Smooth muscle cell (in vitro differentiated cells): ENCODE measurements around the gene ITPR2. TPM values are rescaled to one million over a fixed set of nuclear protein-coding genes. Genes with fewer than 3 reads are reported as not detected.

Experiments
- DNase-seq: peaks from one replicate; lab custom pipeline; 2025; ENCODE audit not compliant: unreplicated experiment; lab: John Stamatoyannopoulos, UW
- H2AFZ ChIP-seq: fragments of 200-600 bp; sonication (generic); 2 replicates; pipeline ENCODE4 v1.6.0; 2016; ENCODE audit warnings: antibody characterized with exemption, low read depth, mild to moderate bottlenecking
- H3F3A ChIP-seq: fragments of 200-600 bp; sonication (generic); 2 replicates; pipeline ENCODE4 v1.6.0; 2017; ENCODE audit warnings: antibody characterized with exemption, low read depth
- H3K27ac ChIP-seq: fragments of 200-600 bp; sonication (generic); 2 replicates; pipeline ENCODE4 v1.5.1; 2016; ENCODE audit warnings: low read depth, mild to moderate bottlenecking
- H3K27me3 ChIP-seq: fragments of 200-600 bp; sonication (generic); 2 replicates; pipeline ENCODE4 v1.6.1; 2016; ENCODE audit warnings: low read depth, mild to moderate bottlenecking
- H3K36me3 ChIP-seq: fragments of 200-600 bp; sonication (generic); 2 replicates; pipeline ENCODE4 v1.5.1; 2016; ENCODE audit warnings: low read depth
- H3K4me1 ChIP-seq: fragments of 200-600 bp; sonication (generic); 2 replicates; pipeline ENCODE4 v1.5.1; 2016; ENCODE audit warnings: low read depth
- H3K4me2 ChIP-seq: fragments of 200-600 bp; sonication (generic); 2 replicates; pipeline ENCODE4 v1.6.0; 2016; ENCODE audit warnings: mild to moderate bottlenecking
- H3K4me3 ChIP-seq: fragments of 200-600 bp; sonication (generic); 2 replicates; pipeline ENCODE4 v1.5.1; 2016; ENCODE audit warnings: mild to moderate bottlenecking
- H3K79me2 ChIP-seq: fragments of 200-600 bp; sonication (generic); 2 replicates; pipeline ENCODE4 v1.6.0; 2016; ENCODE audit warnings: low read depth, mild to moderate bottlenecking
- H3K9ac ChIP-seq: fragments of 200-600 bp; sonication (generic); 2 replicates; pipeline ENCODE4 v1.6.0; 2016; ENCODE audit warnings: low read depth
- H3K9me3 ChIP-seq: fragments of 200-600 bp; sonication (generic); replicated peaks from 2 replicates; pipeline ENCODE4 v1.5.1; 2016; ENCODE audit warnings: low read depth
- H4K20me1 ChIP-seq: fragments of 200-600 bp; sonication (generic); 2 replicates; pipeline ENCODE4 v1.6.0; 2016; ENCODE audit warnings: low read depth
- WGBS: methylation state at CpG from one replicate; pipeline ENCODE4 v1.1.7; 2016; ENCODE audit warnings: low lambda C conversion rate; 5-methylcytosine and 5-hydroxymethylcytosine counted together
- polyA plus RNA-seq: library from polyadenylated mRNA; unstranded; fragments of >200 nt; fragmentation: Nextera tagmentation; extraction: Ambion mirVana; gene quantifications from 2 replicates; pipeline ENCODE4 v1.2.1, GENCODE V29; 2016
- total RNA-seq: library from RNA; depleted of rRNA; stranded (reverse); fragments of >200 nt; gene quantifications from 2 replicates; pipeline ENCODE4 v1.2.3, GENCODE V29; 2014
- TF ChIP-seq, protein P1 (sequence below): fragments of 200-600 bp; sonication (generic); IDR thresholded peaks from 2 replicates; pipeline ENCODE4 v1.5.1; 2017; ENCODE audit warnings: borderline replicate concordance, mild to moderate bottlenecking, antibody characterized with exemption; ENCODE audit not compliant: insufficient read depth, poor library complexity, severe bottlenecking

Gene ITPR2
- total and polyA plus RNA-seq, 2 experiments from 2014 or later = 6.8 to 17.4 TPM

DNA sequence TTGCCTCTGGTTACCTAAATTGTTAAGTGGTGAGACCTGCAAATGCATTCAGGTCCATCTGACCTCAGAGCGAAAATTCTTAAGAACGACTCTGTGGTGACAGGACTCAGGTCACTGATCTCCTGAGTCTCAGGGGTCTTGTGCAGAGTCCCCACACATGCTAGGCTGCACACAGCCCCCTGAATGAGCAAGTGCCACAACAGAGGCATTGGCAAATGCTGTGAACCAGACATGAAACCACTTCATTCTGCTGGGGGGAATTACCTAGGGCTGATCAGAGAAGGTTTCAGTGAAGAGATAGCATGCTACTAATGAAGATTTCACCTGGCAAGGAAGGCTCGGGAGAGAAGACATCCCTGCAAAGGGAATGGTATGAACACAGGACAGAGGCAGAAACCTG lies 281.6 kb downstream of the ITPR2 start:
- 95% methylated on average over 3 of the region's 3 CpGs for WGBS
- Histone ChIP-seq H3K9ac (no peak overlapping the region), H3K9me3 (no peaks in the 10 kb centered on the region), H3K27me3 (no peaks in the 10 kb centered on the region), H3K4me1 (no peaks in the 10 kb centered on the region), H3K79me2 (no peaks in the 10 kb centered on the region), H2AFZ (no peak overlapping the region), H3F3A (no peaks in the 10 kb centered on the region), H3K27ac (no peak overlapping the region), H3K36me3 (peaks cover 6% of the 10 kb centered on the region), H3K4me3 (no peak overlapping the region), H3K4me2 (no peak overlapping the region), H4K20me1 (no peaks in the 10 kb centered on the region)
- TF ChIP-seq, protein P1, sequence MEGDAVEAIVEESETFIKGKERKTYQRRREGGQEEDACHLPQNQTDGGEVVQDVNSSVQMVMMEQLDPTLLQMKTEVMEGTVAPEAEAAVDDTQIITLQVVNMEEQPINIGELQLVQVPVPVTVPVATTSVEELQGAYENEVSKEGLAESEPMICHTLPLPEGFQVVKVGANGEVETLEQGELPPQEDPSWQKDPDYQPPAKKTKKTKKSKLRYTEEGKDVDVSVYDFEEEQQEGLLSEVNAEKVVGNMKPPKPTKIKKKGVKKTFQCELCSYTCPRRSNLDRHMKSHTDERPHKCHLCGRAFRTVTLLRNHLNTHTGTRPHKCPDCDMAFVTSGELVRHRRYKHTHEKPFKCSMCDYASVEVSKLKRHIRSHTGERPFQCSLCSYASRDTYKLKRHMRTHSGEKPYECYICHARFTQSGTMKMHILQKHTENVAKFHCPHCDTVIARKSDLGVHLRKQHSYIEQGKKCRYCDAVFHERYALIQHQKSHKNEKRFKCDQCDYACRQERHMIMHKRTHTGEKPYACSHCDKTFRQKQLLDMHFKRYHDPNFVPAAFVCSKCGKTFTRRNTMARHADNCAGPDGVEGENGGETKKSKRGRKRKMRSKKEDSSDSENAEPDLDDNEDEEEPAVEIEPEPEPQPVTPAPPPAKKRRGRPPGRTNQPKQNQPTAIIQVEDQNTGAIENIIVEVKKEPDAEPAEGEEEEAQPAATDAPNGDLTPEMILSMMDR = no peak
- DNase-seq = no peak

DNA sequence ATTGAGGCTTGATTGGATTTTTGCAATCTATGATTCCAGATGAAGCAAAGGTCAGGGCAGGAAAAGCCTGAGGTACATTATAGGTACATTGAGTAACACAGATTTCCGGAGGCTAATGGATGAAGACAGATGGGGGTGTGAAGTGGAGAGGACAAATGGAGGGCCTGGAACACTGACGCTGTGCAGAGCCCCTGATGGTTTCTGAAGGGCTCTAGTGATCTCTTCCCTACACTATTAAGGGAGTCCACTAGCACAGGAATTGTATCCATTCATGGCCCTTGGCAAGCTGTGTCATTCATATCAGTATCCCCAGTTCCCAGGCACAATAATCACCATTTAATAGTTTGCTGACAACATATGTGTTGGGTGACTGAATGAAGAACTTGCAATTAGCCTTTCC lies 284.8 kb downstream of the ITPR2 start:
- H3K4me2 ChIP-seq = no peak overlapping the region
- no peaks in the 10 kb centered on the region for H3K27me3 ChIP-seq
- peaks cover 3% of the 10 kb centered on the region for H3K36me3 ChIP-seq
- H2AFZ ChIP-seq = no peak overlapping the region
- no peaks in the 10 kb centered on the region for H3K9me3 ChIP-seq
- 67% methylated on average over 2 of the region's 2 CpGs for WGBS
- TF ChIP-seq, protein P1 = no peak
- no peaks in the 10 kb centered on the region for H4K20me1 ChIP-seq
- no peak overlapping the region for H3K27ac ChIP-seq
- no peak for DNase-seq
- H3K9ac ChIP-seq = no peak overlapping the region
- no peaks in the 10 kb centered on the region for H3K4me1 ChIP-seq
- H3F3A ChIP-seq = no peaks in the 10 kb centered on the region
- no peaks in the 10 kb centered on the region for H3K79me2 ChIP-seq
- H3K4me3 ChIP-seq = no peak overlapping the region

DNA sequence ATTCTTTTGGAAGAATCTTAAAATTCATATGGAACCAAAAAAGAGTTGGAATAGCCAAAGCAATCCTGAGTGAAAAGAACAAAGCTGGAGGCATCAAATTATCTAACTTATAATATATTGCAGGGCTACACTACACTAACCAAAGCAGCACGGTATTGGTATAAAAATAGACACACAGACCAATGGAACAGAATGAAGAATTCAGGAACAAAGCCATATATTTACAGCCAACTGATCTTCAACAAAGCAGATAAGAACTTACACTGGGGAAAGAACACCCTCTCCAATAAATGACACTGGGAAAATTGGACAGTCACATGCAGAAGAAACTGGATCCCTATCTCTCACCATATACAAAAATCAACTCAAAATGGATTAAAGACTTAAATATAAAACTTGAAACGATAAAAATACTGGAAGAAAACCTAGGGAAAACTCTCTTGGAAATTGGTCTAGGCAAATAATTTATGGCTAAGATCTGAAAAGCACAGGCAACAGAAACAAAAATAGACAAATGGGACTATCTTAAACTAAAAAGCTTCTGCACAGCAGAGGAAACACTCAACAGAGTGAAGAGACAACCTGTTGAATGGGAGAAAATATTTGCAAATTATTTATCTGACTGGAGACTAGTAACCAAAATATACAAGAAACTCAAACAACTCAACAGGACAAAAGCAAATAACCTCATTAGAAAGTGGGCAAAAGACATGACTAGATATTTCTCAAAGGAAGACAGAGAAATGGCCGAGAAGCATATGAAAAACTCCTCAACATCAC lies 286.3 kb downstream of the ITPR2 start:
- no peak for DNase-seq
- H3K79me2 ChIP-seq = no peaks in the 10 kb centered on the region
- H3K4me3 ChIP-seq = no peak overlapping the region
- TF ChIP-seq, protein P1 = no peak
- no peaks in the 10 kb centered on the region for H4K20me1 ChIP-seq
- no peak overlapping the region for H3K4me2 ChIP-seq
- H2AFZ ChIP-seq = no peak overlapping the region
- H3K27ac ChIP-seq = no peak overlapping the region
- no peaks in the 10 kb centered on the region for H3K27me3 ChIP-seq
- H3K36me3 ChIP-seq = peaks cover 3% of the 10 kb centered on the region
- H3K4me1 ChIP-seq = no peaks in the 10 kb centered on the region
- 92% methylated on average over 3 of the region's 3 CpGs for WGBS
- H3F3A ChIP-seq = no peaks in the 10 kb centered on the region
- H3K9me3 ChIP-seq = no peaks in the 10 kb centered on the region
- H3K9ac ChIP-seq = no peak overlapping the region

DNA sequence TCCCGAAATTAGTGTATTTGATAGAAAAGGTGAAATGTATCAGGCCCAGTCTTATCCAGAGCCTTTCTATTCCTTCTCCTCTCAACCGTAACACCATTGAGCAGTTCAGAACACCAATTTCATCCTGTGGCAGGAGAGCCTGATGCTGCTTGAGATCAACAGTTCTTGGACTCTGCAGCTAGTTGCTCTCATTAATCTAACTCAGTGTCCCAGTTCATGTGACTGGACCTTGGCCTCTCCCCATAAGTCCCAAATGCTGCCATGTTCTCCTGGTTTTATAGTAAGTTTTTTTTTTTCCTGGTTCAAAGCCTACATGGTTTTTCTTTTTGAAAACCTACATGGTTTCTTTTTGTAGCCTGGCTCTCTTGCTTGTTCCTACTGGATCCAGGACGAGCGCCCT lies 293.9 kb downstream of the ITPR2 start:
- H3K27me3 ChIP-seq = no peaks in the 10 kb centered on the region
- H3K36me3 ChIP-seq = no peaks in the 10 kb centered on the region
- no peak overlapping the region for H3K27ac ChIP-seq
- H3F3A ChIP-seq = no peaks in the 10 kb centered on the region
- no peaks in the 10 kb centered on the region for H4K20me1 ChIP-seq
- DNase-seq = no peak
- H3K4me2 ChIP-seq = no peak overlapping the region
- H3K79me2 ChIP-seq = no peaks in the 10 kb centered on the region
- H3K9me3 ChIP-seq = no peaks in the 10 kb centered on the region
- H2AFZ ChIP-seq = no peak overlapping the region
- no peak overlapping the region for H3K4me3 ChIP-seq
- H3K4me1 ChIP-seq = no peaks in the 10 kb centered on the region
- 98% methylated on average over 4 of the region's 4 CpGs for WGBS
- TF ChIP-seq, protein P1 = no peak
- no peak overlapping the region for H3K9ac ChIP-seq
